H9 (cell line): ENCODE measurements around the gene FEZF1. TPM values are rescaled to one million over a fixed set of nuclear protein-coding genes. Genes with fewer than 3 reads are reported as not detected.

ENCODE experiments used
- DNase-seq: peaks from one replicate; pipeline ENCODE4 v3.0.0-alpha.2; 2017
- H2AFZ ChIP-seq: one replicate; pipeline ENCODE4 v1.6.1; 2013; ENCODE audit warnings: mild to moderate bottlenecking, low read length, control low read depth, moderate library complexity
- H2AK5ac ChIP-seq: 2 replicates; pipeline ENCODE4 v1.6.1; 2013; ENCODE audit warnings: low read length, control low read depth, mixed read lengths; ENCODE audit not compliant: insufficient read length
- H2BK120ac ChIP-seq: one replicate; pipeline ENCODE4 v1.6.1; 2013; ENCODE audit warnings: low read depth, mild to moderate bottlenecking, low read length, control low read depth, inconsistent platforms; ENCODE audit not compliant: poor library complexity, severe bottlenecking
- H2BK12ac ChIP-seq: 2 replicates; pipeline ENCODE4 v1.6.1; 2013; ENCODE audit warnings: low read length, control low read depth, mixed read lengths, low read depth; ENCODE audit not compliant: insufficient read length
- H2BK15ac ChIP-seq: 2 replicates; pipeline ENCODE4 v1.6.1; 2013; ENCODE audit warnings: low read depth, low read length, control low read depth
- H2BK20ac ChIP-seq: one replicate; pipeline ENCODE4 v1.6.1; 2013; ENCODE audit warnings: low read depth, mild to moderate bottlenecking, low read length, control low read depth, inconsistent platforms; ENCODE audit not compliant: poor library complexity, severe bottlenecking
- H2BK5ac ChIP-seq: 2 replicates; pipeline ENCODE4 v1.6.1; 2013; ENCODE audit warnings: low read length, control low read depth, mixed read lengths; ENCODE audit not compliant: insufficient read length
- H3K14ac ChIP-seq: 2 replicates; pipeline ENCODE4 v1.6.1; 2013; ENCODE audit warnings: low read length, control low read depth; ENCODE audit not compliant: insufficient read depth
- H3K18ac ChIP-seq: 2 replicates; pipeline ENCODE4 v1.6.1; 2013; ENCODE audit warnings: low read depth, mild to moderate bottlenecking, mixed read lengths, low read length, control low read depth; ENCODE audit not compliant: insufficient read length
- H3K23ac ChIP-seq: 2 replicates; pipeline ENCODE4 v1.6.1; 2013; ENCODE audit warnings: low read length, control low read depth, mixed read lengths, low read depth; ENCODE audit not compliant: insufficient read length
- H3K23me2 ChIP-seq: 2 replicates; pipeline ENCODE4 v1.6.1; 2013; ENCODE audit warnings: low read depth, mild to moderate bottlenecking, mixed read lengths, low read length, control low read depth; ENCODE audit not compliant: insufficient read length, poor library complexity, severe bottlenecking
- H3K27ac ChIP-seq: 2 replicates; pipeline ENCODE4 v1.5.1; 2013; ENCODE audit warnings: low read length, control low read depth, mixed read lengths, low read depth; ENCODE audit not compliant: insufficient read length
- H3K27me3 ChIP-seq: 2 replicates; pipeline ENCODE4 v1.6.1; 2013; ENCODE audit warnings: low read length, control low read depth, inconsistent platforms; ENCODE audit not compliant: insufficient read depth
- H3K4ac ChIP-seq: 2 replicates; pipeline ENCODE4 v1.6.1; 2013; ENCODE audit warnings: low read depth, mild to moderate bottlenecking, control low read depth, inconsistent platforms, low read length, moderate library complexity
- H3K4me1 ChIP-seq: 2 replicates; pipeline ENCODE4 v1.6.1; 2013; ENCODE audit warnings: low read length, control low read depth, inconsistent platforms; ENCODE audit not compliant: insufficient read depth
- H3K4me2 ChIP-seq: 2 replicates; pipeline ENCODE4 v1.6.1; 2013; ENCODE audit warnings: low read length, control low read depth, mixed read lengths; ENCODE audit not compliant: insufficient read length, insufficient read depth
- H3K56ac ChIP-seq: 2 replicates; pipeline ENCODE4 v1.6.1; 2013; ENCODE audit warnings: low read depth, mild to moderate bottlenecking, mixed read lengths, low read length, control low read depth; ENCODE audit not compliant: insufficient read length
- H3K79me1 ChIP-seq: 2 replicates; pipeline ENCODE4 v1.6.1; 2013; ENCODE audit warnings: low read depth, mild to moderate bottlenecking, moderate library complexity, low read length, control low read depth, inconsistent platforms; ENCODE audit not compliant: insufficient read depth, poor library complexity, severe bottlenecking
- H3K79me2 ChIP-seq: 2 replicates; pipeline ENCODE4 v1.6.1; 2013; ENCODE audit warnings: low read length, control low read depth, inconsistent platforms; ENCODE audit not compliant: insufficient read depth
- H3K9ac ChIP-seq: 2 replicates; pipeline ENCODE4 v1.6.1; 2013; ENCODE audit warnings: low read length, control low read depth, mixed read lengths; ENCODE audit not compliant: insufficient read length; ENCODE audit errors: extremely low read depth
- H3K9me3 ChIP-seq: one replicate; pipeline ENCODE4 v1.6.1; 2013; ENCODE audit warnings: low read depth, low read length, inconsistent platforms; ENCODE audit not compliant: control insufficient read depth
- H3T11ph ChIP-seq: one replicate; pipeline ENCODE4 v1.6.1; 2013; ENCODE audit warnings: mild to moderate bottlenecking, low read length, control low read depth, inconsistent platforms
- H4K20me1 ChIP-seq: one replicate; pipeline ENCODE4 v1.6.1; 2013; ENCODE audit not compliant: control insufficient read depth, insufficient read length, insufficient read depth
- H4K5ac ChIP-seq: 2 replicates; pipeline ENCODE4 v1.6.1; 2013; ENCODE audit warnings: low read depth, mild to moderate bottlenecking, mixed read lengths, low read length, control low read depth; ENCODE audit not compliant: insufficient read length
- H4K8ac ChIP-seq: replicated peaks from 2 replicates; pipeline ENCODE4 v1.6.1; 2013; ENCODE audit warnings: low read length, control low read depth, mixed read lengths, low read depth; ENCODE audit not compliant: insufficient read length
- H4K91ac ChIP-seq: 2 replicates; pipeline ENCODE4 v1.6.1; 2013; ENCODE audit warnings: low read depth, mild to moderate bottlenecking, moderate library complexity, mixed read lengths, low read length, control low read depth; ENCODE audit not compliant: insufficient read length
- H3K27ac Mint-ChIP-seq, 3 experiments: 2 replicates in 2 of 3; 3 replicates in 1 of 3; pipeline ENCODE4 v1.8.0; 2020 to 2021; ENCODE audit warnings: mixed read lengths in 3 of 3, mild to moderate bottlenecking in 1 of 3, moderate library complexity in 1 of 3
- H3K27me3 Mint-ChIP-seq: 2 replicates; pipeline ENCODE4 v1.8.0; 2021; ENCODE audit warnings: low read depth, mild to moderate bottlenecking, moderate library complexity, mixed read lengths
- H3K36me3 Mint-ChIP-seq, 3 experiments: 2 replicates in 2 of 3; 3 replicates in 1 of 3; pipeline ENCODE4 v1.8.0; 2020 to 2021; ENCODE audit warnings: low read depth in 3 of 3, mixed read lengths in 3 of 3; ENCODE audit not compliant: insufficient read depth in 1 of 3
- H3K4me1 Mint-ChIP-seq, 2 experiments: 2 replicates each; pipeline ENCODE4 v1.8.0; 2020; ENCODE audit warnings: mixed read lengths in 2 of 2
- H3K4me3 Mint-ChIP-seq, 2 experiments: 2 replicates in 1 of 2; 3 replicates in 1 of 2; pipeline ENCODE4 v1.8.0; 2020 to 2021; ENCODE audit warnings: mild to moderate bottlenecking in 2 of 2, mixed read lengths in 2 of 2, moderate library complexity in 1 of 2
- H3K9me3 Mint-ChIP-seq, 2 experiments: 2 replicates in 1 of 2; 3 replicates in 1 of 2; pipeline ENCODE4 v1.8.0; 2020; ENCODE audit warnings: mild to moderate bottlenecking in 2 of 2, mixed read lengths in 2 of 2, moderate library complexity in 1 of 2
- WGBS: extraction: QIAGEN DNeasy Blood & Tissue Kit; methylation state at CpG from one replicate; pipeline ENCODE4 v1.1.7; 2013; ENCODE audit warnings: missing lambda C conversion rate, low lambda C conversion rate, mixed read lengths; ENCODE audit not compliant: insufficient read length; ENCODE audit errors: extremely low coverage; 5-methylcytosine and 5-hydroxymethylcytosine counted together
- total RNA-seq: library from RNA; stranded (reverse); gene quantifications from 2 replicates; pipeline ENCODE4 v1.2.1, GENCODE V29; 2021
- TF ChIP-seq, protein P1 (sequence below): fragments of 200-600 bp; sonication (generic); conservative IDR thresholded peaks from 3 replicates; pipeline ENCODE4 v1.8.0; 2021; ENCODE audit warnings: antibody characterized with exemption, mild to moderate bottlenecking

The FEZF1 gene
- total RNA-seq, 1 experiment from 2014 or later, result 37.8 TPM

DNA sequence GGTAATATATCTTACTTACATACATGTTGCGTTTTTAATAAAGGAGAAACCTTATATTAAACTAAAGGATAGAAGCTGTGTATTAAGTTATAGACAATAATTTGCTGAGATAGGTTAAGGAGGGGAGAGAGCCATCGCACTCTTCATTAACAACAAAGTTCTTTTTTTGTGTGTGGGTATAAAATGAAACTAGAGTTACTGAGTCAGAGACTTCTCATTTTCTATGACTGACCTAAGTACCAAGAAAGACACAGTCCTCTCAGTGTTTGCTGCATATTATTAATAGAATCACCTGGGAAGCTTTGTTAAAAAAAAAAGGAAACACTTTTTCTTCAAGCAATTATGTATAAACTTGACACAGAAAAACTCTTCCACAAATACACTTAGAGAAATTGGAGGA is 31.4 kb downstream of the FEZF1 start:
- no peak overlapping the region for H3K4me3 Mint-ChIP-seq
- no CpG with 5 or more reads among the region's 2 CpGs for WGBS
- no peaks in the 10 kb centered on the region for H3K79me2 ChIP-seq

More for the DNA sequence above, 31.4 kb downstream of the FEZF1 start:
- no peak overlapping the region for H3K27ac Mint-ChIP-seq
- H3K56ac ChIP-seq, result no peak overlapping the region
- no peak overlapping the region for H4K91ac ChIP-seq
- H2BK120ac ChIP-seq, result no peak overlapping the region
- peaks cover 6 to 8% of the 10 kb centered on the region in 2 experiments; a peak in 3 of 4 replicates for H3K4me1 Mint-ChIP-seq
- no peaks in the 10 kb centered on the region for H3K23me2 ChIP-seq
- H3K9ac ChIP-seq, result no peak overlapping the region
- no peak overlapping the region for H3K27ac ChIP-seq
- no peaks in the 10 kb centered on the region for H3K27me3 ChIP-seq
- H2BK12ac ChIP-seq, result no peak overlapping the region
- H3K4ac ChIP-seq, result no peak overlapping the region
- no peak overlapping the region for H3K14ac ChIP-seq
- H3K36me3 Mint-ChIP-seq, result 0 out of 7 replicates have a peak, but pooled peaks cover 0 to 5% (median 0%) of the 10 kb centered on the region in 3 experiments
- H3K4me1 ChIP-seq, result peaks cover 6% of the 10 kb centered on the region
- TF ChIP-seq, protein P1, sequence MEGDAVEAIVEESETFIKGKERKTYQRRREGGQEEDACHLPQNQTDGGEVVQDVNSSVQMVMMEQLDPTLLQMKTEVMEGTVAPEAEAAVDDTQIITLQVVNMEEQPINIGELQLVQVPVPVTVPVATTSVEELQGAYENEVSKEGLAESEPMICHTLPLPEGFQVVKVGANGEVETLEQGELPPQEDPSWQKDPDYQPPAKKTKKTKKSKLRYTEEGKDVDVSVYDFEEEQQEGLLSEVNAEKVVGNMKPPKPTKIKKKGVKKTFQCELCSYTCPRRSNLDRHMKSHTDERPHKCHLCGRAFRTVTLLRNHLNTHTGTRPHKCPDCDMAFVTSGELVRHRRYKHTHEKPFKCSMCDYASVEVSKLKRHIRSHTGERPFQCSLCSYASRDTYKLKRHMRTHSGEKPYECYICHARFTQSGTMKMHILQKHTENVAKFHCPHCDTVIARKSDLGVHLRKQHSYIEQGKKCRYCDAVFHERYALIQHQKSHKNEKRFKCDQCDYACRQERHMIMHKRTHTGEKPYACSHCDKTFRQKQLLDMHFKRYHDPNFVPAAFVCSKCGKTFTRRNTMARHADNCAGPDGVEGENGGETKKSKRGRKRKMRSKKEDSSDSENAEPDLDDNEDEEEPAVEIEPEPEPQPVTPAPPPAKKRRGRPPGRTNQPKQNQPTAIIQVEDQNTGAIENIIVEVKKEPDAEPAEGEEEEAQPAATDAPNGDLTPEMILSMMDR, result no peak
- no peak for DNase-seq
- H4K8ac ChIP-seq, result no peak overlapping the region
- no peak overlapping the region for H3T11ph ChIP-seq
- no peak overlapping the region for H3K23ac ChIP-seq
- no peak overlapping the region for H2BK20ac ChIP-seq
- H3K18ac ChIP-seq, result no peak overlapping the region
- no peak overlapping the region for H4K5ac ChIP-seq
- H2AK5ac ChIP-seq, result no peak overlapping the region
- peaks cover 0 to 2% of the 10 kb centered on the region in 2 experiments; a peak in 1 of 5 replicates for H3K9me3 Mint-ChIP-seq
- H2AFZ ChIP-seq, result no peak overlapping the region
- H3K79me1 ChIP-seq, result no peaks in the 10 kb centered on the region
- H3K27me3 Mint-ChIP-seq, result no peaks in the 10 kb centered on the region
- H2BK15ac ChIP-seq, result no peak overlapping the region
- H3K4me2 ChIP-seq, result no peak overlapping the region
- no peaks in the 10 kb centered on the region for H3K9me3 ChIP-seq
- H2BK5ac ChIP-seq, result no peak overlapping the region
- H4K20me1 ChIP-seq, result no peaks in the 10 kb centered on the region
